ENCODE data around the gene ADGRA3.

Gene ADGRA3

DNA sequence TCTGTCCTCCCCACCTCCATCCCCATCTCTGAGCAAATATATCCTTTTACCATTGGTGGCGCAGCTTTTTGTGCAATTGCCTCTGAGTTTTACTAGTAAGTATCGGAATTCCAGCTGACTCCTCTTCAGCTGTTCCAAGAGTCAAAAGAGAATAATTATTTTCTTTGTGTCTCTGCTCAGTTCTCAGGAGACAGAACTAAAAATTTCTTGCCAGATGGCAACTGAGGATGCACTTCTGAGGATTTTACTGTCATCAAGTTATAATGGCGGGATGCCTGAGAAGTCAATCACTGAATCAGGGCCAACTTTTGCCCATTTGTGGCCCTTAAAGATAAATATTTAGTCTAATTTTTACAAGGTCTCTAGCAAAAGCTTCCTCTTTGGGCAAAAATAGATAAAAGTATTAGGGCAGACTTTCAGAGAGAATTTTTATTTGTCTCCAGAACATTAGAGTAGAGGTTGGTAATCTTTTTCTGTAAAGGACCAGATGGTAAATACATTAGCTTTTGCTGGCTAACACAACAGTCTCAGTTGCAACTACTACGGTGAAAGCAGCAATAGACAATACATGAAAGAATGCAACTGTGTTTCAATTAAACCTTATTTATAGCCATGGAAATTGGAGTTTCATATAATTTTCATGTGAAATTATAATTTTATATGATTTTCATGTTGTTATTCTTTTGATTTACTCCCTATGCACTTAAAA is 15.6 kb upstream of the ADGRA3 start:
- in situ Hi-C loops (cut with MboI; ENCODE audit: low sequenced_read_pairs, unreplicated experiment): no loop called here
- no peak for TF ChIP-seq CTCF (IDR thresholded peaks at IDR 0.05; ENCODE audit: borderline replicate concordance, control extremely low read depth, extremely low read depth, insufficient read depth, missing control alignments)
- no peak for DNase-seq (ENCODE audit: low spot score)

GRCh38 chr4:22524895-22525294 is 9.0 kb upstream of the ADGRA3 start:
- DNase-seq (ENCODE audit: low spot score): no peak
- TF ChIP-seq CTCF (IDR thresholded peaks at IDR 0.05; ENCODE audit: borderline replicate concordance, control extremely low read depth, extremely low read depth, insufficient read depth, missing control alignments): no peak
- in situ Hi-C loops (cut with MboI; ENCODE audit: low sequenced_read_pairs, unreplicated experiment): no loop called here

GRCh38 chr4:22522706-22523501 is 7.0 kb upstream of the ADGRA3 start:
- no peak for DNase-seq (ENCODE audit: low spot score)
- in situ Hi-C loops (cut with MboI; ENCODE audit: low sequenced_read_pairs, unreplicated experiment): no loop called here
- TF ChIP-seq CTCF (IDR thresholded peaks at IDR 0.05; ENCODE audit: borderline replicate concordance, control extremely low read depth, extremely low read depth, insufficient read depth, missing control alignments): no peak

- no peak for TF ChIP-seq CTCF (IDR thresholded peaks at IDR 0.05; ENCODE audit: borderline replicate concordance, control extremely low read depth, extremely low read depth, insufficient read depth, missing control alignments)
- no peak for DNase-seq (ENCODE audit: low spot score)
- in situ Hi-C loops (cut with MboI; ENCODE audit: low sequenced_read_pairs, unreplicated experiment): no loop called here
These were observed 6.3 kb upstream of the ADGRA3 start for GRCh38 chr4:22522206-22522605.

- TF ChIP-seq CTCF (IDR thresholded peaks at IDR 0.05; ENCODE audit: borderline replicate concordance, control extremely low read depth, extremely low read depth, insufficient read depth, missing control alignments): no peak
- DNase-seq (ENCODE audit: low spot score): no peak
- in situ Hi-C loops (cut with MboI; ENCODE audit: low sequenced_read_pairs, unreplicated experiment): no loop called here
These were observed 5.4 kb upstream of the ADGRA3 start for GRCh38 chr4:22521240-22521639.

DNA sequence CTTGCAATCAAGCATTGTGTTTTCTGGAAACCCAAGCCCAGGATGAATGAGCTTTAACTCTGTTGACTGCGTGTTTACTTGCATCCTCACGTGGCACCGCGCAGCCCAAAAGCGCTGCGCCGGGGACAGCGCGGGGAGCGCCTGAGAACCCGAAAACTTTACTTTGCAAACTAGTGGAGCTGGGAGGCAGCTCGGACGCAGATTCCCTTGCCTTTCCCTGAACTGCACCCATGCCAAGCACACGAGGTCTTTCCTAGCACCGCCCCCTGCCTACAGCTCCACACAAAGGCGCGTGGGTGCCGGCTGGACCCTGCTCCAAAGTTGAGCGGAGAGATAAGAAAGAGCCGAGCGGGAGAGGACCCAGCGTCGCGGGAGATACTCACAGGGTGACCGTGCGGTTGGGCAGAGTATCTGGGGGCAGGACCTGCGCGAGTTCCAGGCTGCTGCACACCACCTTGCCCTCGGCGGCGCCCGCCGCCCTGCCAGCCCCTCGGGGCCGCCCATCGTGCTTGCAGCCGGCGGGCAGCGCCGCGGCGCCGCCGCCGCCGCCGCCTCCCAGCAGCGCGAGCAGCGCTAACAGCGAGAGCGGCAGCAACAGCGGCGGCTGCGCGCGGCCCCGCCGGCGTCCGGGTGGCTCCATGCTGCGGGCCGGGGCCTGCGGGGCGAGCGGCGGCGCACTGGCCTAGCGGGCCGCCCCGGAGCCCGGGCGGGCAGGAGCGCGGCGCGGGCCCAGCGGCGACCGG is 550 bp downstream of the ADGRA3 start:
- in situ Hi-C loops (cut with MboI; ENCODE audit: low sequenced_read_pairs, unreplicated experiment): no loop called here
- peak; percentile 44 for DNase-seq (ENCODE audit: low spot score)
- no peak for TF ChIP-seq CTCF (IDR thresholded peaks at IDR 0.05; ENCODE audit: borderline replicate concordance, control extremely low read depth, extremely low read depth, insufficient read depth, missing control alignments)
